Mesothelial cell of epicardium (in vitro differentiated cells): ENCODE measurements around the gene PRKD2. TPM values are rescaled to one million over a fixed set of nuclear protein-coding genes. Genes with fewer than 3 reads are reported as not detected.

Source experiments
- DNase-seq, 2 experiments: peaks; one replicate each; pipeline ENCODE4 v3.0.0; 2021; ENCODE audit warnings: low spot score in 2 of 2; ENCODE audit not compliant: unreplicated experiment in 2 of 2
- H3K27ac Mint-ChIP-seq: 2 replicates; pipeline ENCODE4 v1.8.0; 2021; ENCODE audit warnings: mixed read lengths
- H3K27me3 Mint-ChIP-seq: 2 replicates; pipeline ENCODE4 v1.8.0; 2021; ENCODE audit warnings: low read depth, mixed read lengths
- H3K36me3 Mint-ChIP-seq: 2 replicates; pipeline ENCODE4 v1.8.0; 2021; ENCODE audit warnings: mixed read lengths
- H3K4me1 Mint-ChIP-seq: 2 replicates; pipeline ENCODE4 v1.8.0; 2021; ENCODE audit warnings: mixed read lengths
- H3K4me3 Mint-ChIP-seq: 2 replicates; pipeline ENCODE4 v1.8.0; 2021; ENCODE audit warnings: mild to moderate bottlenecking, moderate library complexity, mixed read lengths
- H3K9me3 Mint-ChIP-seq: 2 replicates; pipeline ENCODE4 v1.8.0; 2021; ENCODE audit warnings: mixed read lengths
- total RNA-seq: library from RNA; stranded (reverse); gene quantifications from 3 replicates; pipeline ENCODE4 v1.2.1, GENCODE V29; 2021
- TF ChIP-seq, protein P1 (sequence below): fragments of 200-600 bp; sonication (generic); IDR thresholded peaks from one replicate; pipeline ENCODE4 v1.5.0; 2021; ENCODE audit warnings: antibody characterized with exemption; ENCODE audit not compliant: unreplicated experiment

PRKD2 gene
- total RNA-seq, 1 donor from 2014 or later, result 74.7 TPM

- Mint-ChIP-seq H3K36me3 (peaks cover 37% of the 10 kb centered on the region), H3K27ac (no peak overlapping the region), H3K9me3 (no peaks in the 10 kb centered on the region), H3K4me3 (no peak overlapping the region), H3K4me1 (no peaks in the 10 kb centered on the region), H3K27me3 (no peaks in the 10 kb centered on the region)
- TF ChIP-seq, protein P1, sequence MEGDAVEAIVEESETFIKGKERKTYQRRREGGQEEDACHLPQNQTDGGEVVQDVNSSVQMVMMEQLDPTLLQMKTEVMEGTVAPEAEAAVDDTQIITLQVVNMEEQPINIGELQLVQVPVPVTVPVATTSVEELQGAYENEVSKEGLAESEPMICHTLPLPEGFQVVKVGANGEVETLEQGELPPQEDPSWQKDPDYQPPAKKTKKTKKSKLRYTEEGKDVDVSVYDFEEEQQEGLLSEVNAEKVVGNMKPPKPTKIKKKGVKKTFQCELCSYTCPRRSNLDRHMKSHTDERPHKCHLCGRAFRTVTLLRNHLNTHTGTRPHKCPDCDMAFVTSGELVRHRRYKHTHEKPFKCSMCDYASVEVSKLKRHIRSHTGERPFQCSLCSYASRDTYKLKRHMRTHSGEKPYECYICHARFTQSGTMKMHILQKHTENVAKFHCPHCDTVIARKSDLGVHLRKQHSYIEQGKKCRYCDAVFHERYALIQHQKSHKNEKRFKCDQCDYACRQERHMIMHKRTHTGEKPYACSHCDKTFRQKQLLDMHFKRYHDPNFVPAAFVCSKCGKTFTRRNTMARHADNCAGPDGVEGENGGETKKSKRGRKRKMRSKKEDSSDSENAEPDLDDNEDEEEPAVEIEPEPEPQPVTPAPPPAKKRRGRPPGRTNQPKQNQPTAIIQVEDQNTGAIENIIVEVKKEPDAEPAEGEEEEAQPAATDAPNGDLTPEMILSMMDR, result no peak
- no peak for DNase-seq
Measured at GRCh38 chr19:46674416-46675178, 42.3 kb downstream of the PRKD2 start.

DNA sequence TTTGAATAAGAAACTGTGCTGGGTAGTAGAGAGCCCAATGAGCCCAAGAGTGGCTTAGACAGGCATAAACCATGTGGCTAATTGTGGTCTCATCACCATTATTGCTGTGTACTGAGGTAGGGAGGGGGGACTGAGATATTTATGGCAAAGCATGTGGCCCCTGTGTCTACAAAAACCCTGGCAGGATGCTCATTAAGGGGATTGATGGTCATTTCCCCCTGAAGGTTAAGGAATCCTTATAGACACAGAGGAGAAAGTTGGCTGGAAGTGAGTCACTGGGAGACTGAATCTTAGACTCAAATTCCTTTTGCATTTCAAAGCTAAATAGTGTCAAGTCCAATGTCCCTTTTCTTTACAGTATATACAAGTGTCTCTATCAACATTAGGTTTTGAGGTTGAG lies 46.1 kb downstream of the PRKD2 start:
- no peak for DNase-seq
- H3K27ac Mint-ChIP-seq, result no peak overlapping the region
- H3K9me3 Mint-ChIP-seq, result no peaks in the 10 kb centered on the region
- TF ChIP-seq, protein P1, result no peak
- H3K27me3 Mint-ChIP-seq, result no peaks in the 10 kb centered on the region
- H3K36me3 Mint-ChIP-seq, result peaks cover 17% of the 10 kb centered on the region
- H3K4me3 Mint-ChIP-seq, result no peak overlapping the region
- H3K4me1 Mint-ChIP-seq, result no peaks in the 10 kb centered on the region

DNA sequence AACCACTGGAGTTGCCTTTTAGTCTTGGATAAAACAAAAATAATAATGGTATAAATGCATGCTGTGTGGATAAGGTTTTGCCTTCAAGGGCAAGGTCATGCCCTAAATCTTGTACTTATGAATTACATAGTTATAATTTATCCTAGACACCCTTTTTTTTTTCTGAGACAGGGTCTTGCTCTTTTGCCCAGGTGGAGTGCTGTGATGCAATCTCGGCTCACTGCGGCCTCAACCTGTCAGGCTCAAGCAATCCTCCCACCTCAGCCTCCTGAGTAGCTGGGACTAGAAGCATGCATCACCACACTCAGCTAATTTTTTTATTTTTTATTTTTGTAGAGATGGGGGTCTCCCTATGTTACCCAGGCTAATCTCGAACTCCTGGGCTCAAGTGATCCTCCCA lies 48.3 kb downstream of the PRKD2 start:
- H3K4me3 Mint-ChIP-seq, result no peak overlapping the region
- no peak for DNase-seq
- TF ChIP-seq, protein P1, result no peak
- no peak overlapping the region for H3K27ac Mint-ChIP-seq
- no peaks in the 10 kb centered on the region for H3K9me3 Mint-ChIP-seq
- no peaks in the 10 kb centered on the region for H3K27me3 Mint-ChIP-seq
- peaks cover 3% of the 10 kb centered on the region for H3K36me3 Mint-ChIP-seq
- H3K4me1 Mint-ChIP-seq, result no peaks in the 10 kb centered on the region

DNA sequence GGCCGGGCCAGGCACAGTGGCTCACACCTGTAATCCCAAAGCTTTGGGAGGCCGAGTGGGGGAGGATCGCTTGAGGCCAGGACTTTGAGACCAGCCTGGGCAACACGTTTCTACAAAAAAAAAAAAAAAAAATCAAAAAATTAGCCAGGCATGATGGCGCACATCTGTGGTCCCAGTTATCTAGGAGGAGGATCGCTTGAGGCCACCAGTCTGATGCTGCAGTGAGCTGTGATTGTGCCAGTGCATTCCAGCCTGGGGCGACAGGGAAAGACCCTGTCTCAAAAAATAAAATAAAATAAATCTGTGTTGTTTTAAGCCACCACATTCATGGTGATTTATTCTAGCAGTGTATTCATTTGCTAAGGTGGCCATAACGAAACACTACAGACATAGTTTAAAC lies 51.8 kb downstream of the PRKD2 start:
- no peaks in the 10 kb centered on the region for H3K36me3 Mint-ChIP-seq
- H3K27ac Mint-ChIP-seq, result no peak overlapping the region
- TF ChIP-seq, protein P1, result no peak
- no peak overlapping the region for H3K4me3 Mint-ChIP-seq
- H3K9me3 Mint-ChIP-seq, result no peaks in the 10 kb centered on the region
- H3K27me3 Mint-ChIP-seq, result no peaks in the 10 kb centered on the region
- DNase-seq, result no peak
- peaks cover 8% of the 10 kb centered on the region for H3K4me1 Mint-ChIP-seq

- peak; percentile 65 to 83 for DNase-seq
- H3K27me3 Mint-ChIP-seq, result peaks cover 2% of the 10 kb centered on the region
- H3K9me3 Mint-ChIP-seq, result no peaks in the 10 kb centered on the region
- TF ChIP-seq, protein P1, result peak; percentile 56
- H3K36me3 Mint-ChIP-seq, result no peaks in the 10 kb centered on the region
- peak overlapping the region; percentile 81 for H3K4me3 Mint-ChIP-seq
- peak overlapping the region; percentile 88 for H3K27ac Mint-ChIP-seq
- H3K4me1 Mint-ChIP-seq, result peaks cover 18% of the 10 kb centered on the region
Measured at GRCh38 chr19:46661735-46662592, 55.0 kb downstream of the PRKD2 start.
